Mammary epithelial cell (primary cell): Measurements from ENCODE around the gene GLYATL3.

Source experiments
- EZH2 ChIP-seq: IDR thresholded peaks from 2 replicates; pipeline ENCODE4 v1.6.1; 2012; ENCODE audit warnings: low read length, inconsistent platforms, borderline replicate concordance
- TF ChIP-seq, protein P1 (sequence below), 2 donors: IDR thresholded peaks in 1 of 2; conservative IDR thresholded peaks in 1 of 2; 2 replicates each; pipeline ENCODE4 v1.5.1; 2011 to 2012; ENCODE audit warnings: inconsistent platforms in 2 of 2, low read length in 2 of 2, mild to moderate bottlenecking in 2 of 2, control low read depth in 1 of 2, low read depth in 1 of 2; ENCODE audit not compliant: insufficient read depth in 1 of 2; ENCODE audit errors: extremely low read depth in 1 of 2

DNA sequence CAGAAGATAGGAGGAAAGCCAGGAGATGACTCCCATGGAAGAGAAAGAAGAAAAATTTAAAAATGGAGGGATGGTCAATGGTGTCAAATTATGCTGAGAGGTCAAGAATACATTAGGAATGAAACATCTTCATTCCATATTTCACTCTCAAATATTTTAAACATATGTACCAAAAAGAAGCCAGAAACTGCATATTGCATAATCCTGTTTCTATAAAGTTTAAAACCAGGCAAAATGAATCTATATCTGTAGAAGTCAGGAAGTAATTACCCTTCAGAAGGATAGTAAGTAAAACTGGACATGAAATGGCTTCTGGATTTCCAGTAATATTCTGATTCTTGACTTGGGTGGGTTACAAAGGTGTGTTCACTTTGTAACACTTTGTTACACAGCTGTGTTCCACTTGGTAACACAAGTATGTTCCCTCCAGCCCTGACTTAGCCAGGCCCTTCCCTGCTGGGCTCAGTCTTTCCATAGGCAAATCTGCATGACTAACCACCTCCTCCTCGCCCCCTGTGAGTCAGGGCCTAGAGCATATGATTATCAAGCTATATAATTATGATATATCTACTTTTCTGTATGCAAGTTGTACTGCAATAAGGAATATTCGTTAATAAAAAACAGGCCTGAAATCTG is 30.5 kb downstream of the GLYATL3 start:
- TF ChIP-seq, protein P1, sequence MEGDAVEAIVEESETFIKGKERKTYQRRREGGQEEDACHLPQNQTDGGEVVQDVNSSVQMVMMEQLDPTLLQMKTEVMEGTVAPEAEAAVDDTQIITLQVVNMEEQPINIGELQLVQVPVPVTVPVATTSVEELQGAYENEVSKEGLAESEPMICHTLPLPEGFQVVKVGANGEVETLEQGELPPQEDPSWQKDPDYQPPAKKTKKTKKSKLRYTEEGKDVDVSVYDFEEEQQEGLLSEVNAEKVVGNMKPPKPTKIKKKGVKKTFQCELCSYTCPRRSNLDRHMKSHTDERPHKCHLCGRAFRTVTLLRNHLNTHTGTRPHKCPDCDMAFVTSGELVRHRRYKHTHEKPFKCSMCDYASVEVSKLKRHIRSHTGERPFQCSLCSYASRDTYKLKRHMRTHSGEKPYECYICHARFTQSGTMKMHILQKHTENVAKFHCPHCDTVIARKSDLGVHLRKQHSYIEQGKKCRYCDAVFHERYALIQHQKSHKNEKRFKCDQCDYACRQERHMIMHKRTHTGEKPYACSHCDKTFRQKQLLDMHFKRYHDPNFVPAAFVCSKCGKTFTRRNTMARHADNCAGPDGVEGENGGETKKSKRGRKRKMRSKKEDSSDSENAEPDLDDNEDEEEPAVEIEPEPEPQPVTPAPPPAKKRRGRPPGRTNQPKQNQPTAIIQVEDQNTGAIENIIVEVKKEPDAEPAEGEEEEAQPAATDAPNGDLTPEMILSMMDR (conservative IDR thresholded peaks at IDR 0.05 in 1 of 2, IDR thresholded peaks at IDR 0.05 in 1 of 2; ENCODE audit: extremely low read depth in 1 of 2, insufficient read depth in 1 of 2, low read depth in 1 of 2, low read length in 2 of 2) = no peak
- TF ChIP-seq EZH2 = no peak
